GM21526 (cell line): Measurements from ENCODE around the gene FOXM1.

Source experiments
- ATAC-seq: cut with Tn5 transposase; IDR thresholded peaks from one replicate; pipeline ENCODE4 v1.9.1; 2021; ENCODE audit warnings: moderate library complexity; ENCODE audit not compliant: unreplicated experiment, low FRiP score

The FOXM1 gene

DNA sequence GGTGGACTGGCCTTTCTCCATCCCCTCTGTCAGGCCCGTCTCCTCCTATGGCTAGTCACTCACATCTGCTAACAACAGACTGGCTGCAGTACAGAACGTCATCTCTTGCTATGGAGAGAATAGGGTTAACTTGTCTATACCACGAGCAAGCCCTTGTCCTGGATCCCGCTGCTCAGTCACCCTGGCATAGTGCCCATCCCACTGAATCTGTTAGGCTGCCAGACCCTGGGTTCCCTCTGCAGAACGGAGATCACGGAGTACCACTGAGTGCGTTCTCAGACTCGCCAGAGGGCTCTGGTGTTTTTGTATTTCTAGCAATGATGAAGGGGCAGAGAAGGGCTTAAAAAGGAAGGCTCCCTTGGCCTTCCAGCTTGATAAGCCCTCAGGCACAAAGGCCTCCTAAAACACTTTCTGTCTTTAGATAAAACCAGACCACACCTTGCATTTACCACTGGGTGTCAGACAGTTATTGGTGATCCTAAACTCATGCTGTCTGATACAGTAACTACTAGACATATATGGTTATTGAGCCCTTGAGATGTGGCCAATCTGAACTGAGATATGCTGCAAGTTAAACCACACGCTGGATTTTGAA, 35.8 kb downstream of the FOXM1 start:
- ATAC-seq, result no peak

GRCh38 chr12:2836574-2836973, 40.4 kb downstream of the FOXM1 start:
- no peak for ATAC-seq

GRCh38 chr12:2835691-2836403, 41.1 kb downstream of the FOXM1 start:
- no peak for ATAC-seq

GRCh38 chr12:2834581-2835491, 42.1 kb downstream of the FOXM1 start, which contains the start of gene NRIP2:
Gene NRIP2 (minus strand): TSS chr12:2835035. CDS start chr12:2834983, 52 bp downstream.
- no peak for ATAC-seq

DNA sequence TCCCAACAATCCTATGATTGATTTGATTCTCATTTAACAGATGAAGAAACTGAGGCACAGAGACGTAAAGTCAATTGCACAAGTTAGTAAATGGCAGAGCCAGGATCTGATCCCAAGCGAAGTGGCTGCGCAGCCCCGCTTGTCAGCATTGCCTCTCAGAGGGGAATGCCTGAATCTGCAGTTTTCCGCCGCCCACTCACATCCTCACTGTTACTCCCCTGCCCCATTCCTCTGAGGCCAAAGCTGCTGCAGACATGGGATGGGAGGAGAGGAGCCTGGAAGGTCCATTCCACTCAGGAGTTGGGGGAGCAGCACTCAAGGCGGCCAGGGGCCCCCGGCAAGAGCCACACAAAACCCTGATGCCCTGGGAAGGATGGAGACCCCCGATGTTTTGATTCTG, 43.2 kb downstream of the FOXM1 start:
- no peak for ATAC-seq

- no peak for ATAC-seq
These were observed 43.6 kb downstream of the FOXM1 start for GRCh38 chr12:2833327-2833726.

- ATAC-seq, result no peak
These were observed 44.3 kb downstream of the FOXM1 start for GRCh38 chr12:2832550-2833127.

DNA sequence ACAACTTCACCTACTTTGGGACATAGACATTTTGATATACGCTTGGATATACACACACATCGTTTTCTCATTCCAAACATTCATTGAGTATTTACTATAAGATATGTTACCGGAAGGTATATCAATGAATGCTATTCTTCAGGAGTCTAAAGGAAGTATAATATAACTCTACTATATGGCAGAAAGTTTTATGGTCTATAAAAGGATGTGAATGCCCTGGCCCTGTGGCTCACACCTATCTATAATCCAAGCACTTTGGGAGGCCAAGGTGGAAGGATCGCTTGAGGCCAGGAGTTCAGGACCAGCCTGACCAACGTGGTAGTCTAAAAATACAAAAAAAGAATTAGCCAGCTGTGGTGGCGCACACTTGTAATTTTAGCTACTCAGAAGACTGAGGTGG, 47.7 kb downstream of the FOXM1 start:
- ATAC-seq, result no peak

- ATAC-seq, result no peak
These were observed 50.1 kb downstream of the FOXM1 start for GRCh38 chr12:2826721-2827515.

- ATAC-seq, result no peak
These were observed 50.9 kb downstream of the FOXM1 start for GRCh38 chr12:2826036-2826435.

DNA sequence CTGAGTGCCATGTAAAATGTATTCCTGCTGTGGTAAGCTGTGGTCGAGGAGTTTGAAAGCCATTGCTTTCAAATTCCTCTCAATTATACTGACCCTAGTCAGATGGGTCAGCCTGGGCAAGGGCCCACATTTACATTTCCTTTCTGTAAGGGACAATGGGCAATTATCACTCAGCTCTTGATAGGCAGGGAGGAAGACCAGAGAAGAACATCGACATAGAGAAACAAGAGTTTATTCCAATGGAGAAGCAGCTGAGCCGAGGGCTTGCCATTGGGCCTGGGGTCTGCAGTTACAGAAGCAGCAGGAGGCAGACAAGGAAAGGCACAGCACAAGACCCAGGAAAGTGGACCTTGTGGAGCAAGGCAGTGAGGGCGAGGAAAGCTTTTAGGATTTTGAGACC, 51.8 kb downstream of the FOXM1 start:
- no peak for ATAC-seq

- ATAC-seq, result no peak
These were observed 52.4 kb downstream of the FOXM1 start for GRCh38 chr12:2824541-2824940.

DNA sequence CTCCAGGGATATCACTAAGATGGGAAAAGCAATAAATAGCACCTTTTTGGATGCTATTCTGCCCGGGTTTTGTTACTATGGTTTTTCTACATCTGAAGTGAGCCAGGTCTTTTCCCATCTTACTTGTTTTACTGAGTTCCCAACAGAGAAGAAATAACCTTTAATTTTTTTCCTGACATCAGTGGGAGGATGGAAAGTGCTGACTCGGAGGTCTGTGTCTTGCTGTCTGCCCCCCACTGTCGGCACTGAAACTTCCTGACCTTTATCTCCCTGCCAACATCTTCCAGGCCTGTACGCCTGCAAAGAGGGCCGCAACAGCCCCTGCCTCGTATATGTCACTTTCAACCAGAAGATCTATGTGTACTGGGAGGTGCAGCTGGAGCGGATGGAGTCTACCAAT, 53.5 kb downstream of the FOXM1 start:
- ATAC-seq, result no peak

DNA sequence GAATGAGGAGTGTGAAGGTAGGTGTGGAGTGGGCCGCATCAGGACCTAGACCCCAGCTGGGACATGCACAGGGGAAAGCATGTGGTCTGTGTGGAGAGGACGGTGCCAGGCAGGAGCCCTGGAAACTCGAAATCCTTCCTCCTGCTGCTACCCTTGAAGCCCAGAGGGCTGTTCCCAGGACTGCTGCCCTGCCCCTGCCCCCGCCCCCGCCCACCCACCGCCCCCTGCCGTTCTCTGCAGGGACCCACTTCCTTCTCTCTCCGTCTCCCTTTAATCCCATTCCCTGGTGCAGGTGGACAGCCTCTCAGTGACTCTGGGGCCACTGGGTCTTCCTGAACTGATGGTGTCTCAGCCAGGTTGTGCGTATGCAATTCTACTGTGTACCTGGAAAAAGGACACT, 56.5 kb downstream of the FOXM1 start:
- ATAC-seq, result no peak

- no peak for ATAC-seq
These were observed 57.2 kb downstream of the FOXM1 start for GRCh38 chr12:2819810-2820209.

DNA sequence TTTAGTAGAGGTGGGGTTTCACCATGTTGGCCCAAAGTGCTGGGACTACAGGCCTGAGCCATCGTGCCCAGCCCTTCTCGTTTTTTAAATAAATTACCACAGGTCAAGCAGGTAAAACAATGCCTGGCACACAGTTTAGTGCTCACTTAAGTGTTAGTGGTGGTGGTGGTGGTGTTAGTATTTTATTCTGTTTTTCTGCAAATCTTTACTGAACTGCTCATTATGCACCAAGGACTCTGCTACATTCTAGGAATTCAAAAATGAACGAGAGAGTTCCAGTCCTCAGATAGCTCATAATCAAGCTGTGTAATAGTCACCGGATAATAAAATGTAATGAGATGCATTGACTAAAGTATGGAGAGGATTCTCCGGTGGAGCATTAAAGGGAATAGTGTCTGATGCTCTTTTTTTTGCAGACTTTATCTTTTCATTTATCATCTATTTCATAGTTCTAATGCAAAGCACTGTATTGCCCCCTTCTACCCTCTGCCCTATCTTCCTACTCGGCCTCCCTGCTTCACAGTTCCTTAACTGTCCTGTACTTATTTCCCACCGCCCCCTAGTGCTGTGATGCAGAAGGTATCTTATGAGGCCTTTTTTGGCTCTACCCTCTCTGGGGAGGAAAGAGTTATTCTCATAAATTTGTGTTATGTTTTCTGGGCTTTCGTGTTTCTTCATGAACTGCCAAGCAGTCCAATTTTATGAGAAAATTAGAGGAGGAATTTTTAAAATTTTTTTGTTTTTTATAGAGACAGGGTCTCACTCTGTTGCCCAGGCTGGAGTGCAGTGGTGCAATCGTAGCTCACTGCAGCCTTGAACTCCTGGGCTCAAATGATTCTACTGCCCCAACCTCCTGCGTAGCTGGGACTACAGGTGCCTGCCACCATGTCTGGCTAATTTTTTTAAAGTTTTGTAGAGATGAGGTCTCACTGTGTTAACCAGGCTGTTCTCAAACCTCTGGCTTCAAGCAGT, 63.5 kb downstream of the FOXM1 start:
- ATAC-seq, result peak; percentile 38

GRCh38 chr12:2812290-2813213, 64.4 kb downstream of the FOXM1 start, which contains the start of gene ITFG2:
Gene ITFG2 (plus strand): TSS chr12:2812668. CDS start chr12:2812761, 93 bp downstream.
- ATAC-seq, result peak; percentile 92

DNA sequence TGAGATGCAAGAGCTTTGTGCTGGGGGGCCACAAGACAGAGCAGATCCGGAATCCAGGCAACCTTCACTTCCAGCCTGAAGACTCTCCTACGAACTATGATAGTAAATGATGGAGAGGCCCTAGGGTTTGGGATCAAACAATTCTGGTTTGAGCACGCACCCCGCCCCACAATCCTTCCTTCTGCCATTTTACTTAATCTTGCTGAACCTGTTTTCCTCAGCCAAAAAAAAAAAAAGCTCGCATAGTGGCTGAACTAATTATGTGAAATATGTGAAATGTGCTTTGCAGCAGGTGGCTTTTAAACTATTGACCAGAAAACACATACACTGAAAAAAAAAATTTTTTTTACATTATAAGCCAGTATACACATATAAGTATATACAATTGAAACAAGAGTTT, 65.2 kb downstream of the FOXM1 start:
- ATAC-seq, result no peak
